WTC11 (cell line): ENCODE measurements around the gene ZNF490. TPM values are rescaled to one million over a fixed set of nuclear protein-coding genes. Genes with fewer than 3 reads are reported as not detected.

ENCODE experiments used
- CREB1 ChIP-seq: sonication (generic); formaldehyde crosslinking; IDR thresholded peaks from 2 replicates; pipeline ENCODE4 v1.8.0; 2023; ENCODE audit warnings: mild to moderate bottlenecking, missing genetic modification reagents
- CREM ChIP-seq: sonication (generic); formaldehyde crosslinking; IDR thresholded peaks from 2 replicates; pipeline ENCODE4 v1.8.1; 2022; ENCODE audit warnings: mild to moderate bottlenecking, missing genetic modification reagents, moderate library complexity
- E2F4 ChIP-seq: sonication (generic); formaldehyde crosslinking; IDR thresholded peaks from 2 replicates; pipeline ENCODE4 v1.8.1; 2022; ENCODE audit warnings: low read depth, mild to moderate bottlenecking, moderate library complexity, missing genetic modification reagents, borderline replicate concordance
- ELF4 ChIP-seq: sonication (generic); formaldehyde crosslinking; IDR thresholded peaks from 2 replicates; pipeline ENCODE4 v1.8.1; 2022; ENCODE audit warnings: low read depth, mild to moderate bottlenecking, moderate library complexity, missing genetic modification reagents
- ETV6 ChIP-seq: sonication (generic); formaldehyde crosslinking; IDR thresholded peaks from 2 replicates; pipeline ENCODE4 v1.8.1; 2022; ENCODE audit warnings: mild to moderate bottlenecking, missing genetic modification reagents
- GABPB1 ChIP-seq: sonication (generic); formaldehyde crosslinking; IDR thresholded peaks from 2 replicates; pipeline ENCODE4 v1.8.1; 2023; ENCODE audit warnings: mild to moderate bottlenecking, missing genetic modification reagents
- GRHL2 ChIP-seq: fragments of 250-450 bp; sonication (Bioruptor Pico); IDR thresholded peaks from 2 replicates; pipeline ENCODE4 v1.8.0; 2022; ENCODE audit warnings: mild to moderate bottlenecking, moderate library complexity; ENCODE audit not compliant: insufficient replicate concordance, severe bottlenecking
- HMGXB4 ChIP-seq: sonication (generic); formaldehyde crosslinking; IDR thresholded peaks from 2 replicates; pipeline ENCODE4 v1.8.1; 2023; ENCODE audit warnings: mild to moderate bottlenecking, moderate library complexity, missing genetic modification reagents
- IRF2 ChIP-seq: sonication (generic); formaldehyde crosslinking; IDR thresholded peaks from 2 replicates; pipeline ENCODE4 v1.8.0; 2022; ENCODE audit warnings: low read depth, missing genetic modification reagents, borderline replicate concordance
- KAT7 ChIP-seq: sonication (generic); formaldehyde crosslinking; IDR thresholded peaks from 2 replicates; pipeline ENCODE4 v1.8.1; 2023; ENCODE audit warnings: missing genetic modification reagents, mild to moderate bottlenecking, borderline replicate concordance
- NFE2L1 ChIP-seq: sonication (generic); formaldehyde crosslinking; IDR thresholded peaks from 2 replicates; pipeline ENCODE4 v1.8.1; 2023; ENCODE audit warnings: missing genetic modification reagents
- NR1H2 ChIP-seq: sonication (generic); formaldehyde crosslinking; IDR thresholded peaks from 2 replicates; pipeline ENCODE4 v1.9.0; 2021; ENCODE audit warnings: mild to moderate bottlenecking, moderate library complexity, missing genetic modification reagents
- NR3C1 ChIP-seq: sonication (generic); formaldehyde crosslinking; conservative IDR thresholded peaks from 2 replicates; pipeline ENCODE4 v1.8.1; 2023; ENCODE audit warnings: low read depth, mild to moderate bottlenecking, missing genetic modification reagents
- RELA ChIP-seq: sonication (generic); formaldehyde crosslinking; IDR thresholded peaks from 2 replicates; pipeline ENCODE4 v1.8.1; 2022; ENCODE audit warnings: missing genetic modification reagents, mild to moderate bottlenecking, borderline replicate concordance
- RORB ChIP-seq: fragments of 250-450 bp; sonication (Bioruptor Pico); IDR thresholded peaks from 2 replicates; pipeline ENCODE4 v1.9.0; 2021; ENCODE audit warnings: mild to moderate bottlenecking
- SP1 ChIP-seq: sonication (generic); formaldehyde crosslinking; conservative IDR thresholded peaks from 2 replicates; pipeline ENCODE4 v1.8.1; 2022; ENCODE audit warnings: missing genetic modification reagents
- TCF7 ChIP-seq: sonication (generic); formaldehyde crosslinking; IDR thresholded peaks from 2 replicates; pipeline ENCODE4 v1.8.0; 2022; ENCODE audit warnings: mild to moderate bottlenecking, low read depth, missing genetic modification reagents, moderate library complexity
- TEAD4 ChIP-seq: sonication (generic); formaldehyde crosslinking; IDR thresholded peaks from 2 replicates; pipeline ENCODE4 v1.8.0; 2022; ENCODE audit warnings: mild to moderate bottlenecking, missing genetic modification reagents
- ZNF138 ChIP-seq: sonication (generic); formaldehyde crosslinking; conservative IDR thresholded peaks from 2 replicates; pipeline ENCODE4 v1.8.1; 2022; ENCODE audit warnings: mild to moderate bottlenecking, moderate library complexity, missing genetic modification reagents
- ZNF263 ChIP-seq: sonication (generic); formaldehyde crosslinking; IDR thresholded peaks from 2 replicates; pipeline ENCODE4 v1.8.1; 2022; ENCODE audit warnings: low read depth, mild to moderate bottlenecking, moderate library complexity, missing genetic modification reagents
- ZNF317 ChIP-seq: sonication (generic); formaldehyde crosslinking; IDR thresholded peaks from 2 replicates; pipeline ENCODE4 v1.8.1; 2023; ENCODE audit warnings: low read depth, mild to moderate bottlenecking, moderate library complexity, missing genetic modification reagents, borderline replicate concordance
- ZNF423 ChIP-seq: fragments of 250-450 bp; sonication (Bioruptor Pico); IDR thresholded peaks from 2 replicates; pipeline ENCODE4 v2.1.2; 2022; ENCODE audit warnings: mild to moderate bottlenecking, moderate library complexity
- ZNF425 ChIP-seq: fragments of 250-450 bp; sonication (Bioruptor Pico); conservative IDR thresholded peaks from 2 replicates; pipeline ENCODE4 v1.9.0; 2021; ENCODE audit warnings: mild to moderate bottlenecking
- ZNF671 ChIP-seq: fragments of 250-450 bp; sonication (Bioruptor Pico); IDR thresholded peaks from 2 replicates; pipeline ENCODE4 v1.8.0; 2021; ENCODE audit warnings: mild to moderate bottlenecking
- total RNA-seq: library from RNA; stranded (reverse); gene quantifications from 3 replicates; pipeline ENCODE4 v1.2.3, GENCODE V29; 2021
- TF ChIP-seq, protein P1 (sequence below): sonication (generic); formaldehyde crosslinking; IDR thresholded peaks from 2 replicates; pipeline ENCODE4 v1.8.0; 2023; ENCODE audit warnings: missing genetic modification reagents
- TF ChIP-seq, protein P2 (sequence below): sonication (generic); formaldehyde crosslinking; IDR thresholded peaks from 2 replicates; pipeline ENCODE4 v1.8.1; 2022; ENCODE audit warnings: mild to moderate bottlenecking, moderate library complexity, missing genetic modification reagents
- TF ChIP-seq, protein P3 (sequence below): sonication (generic); formaldehyde crosslinking; IDR thresholded peaks from 2 replicates; pipeline ENCODE4 v1.8.1; 2023; ENCODE audit warnings: mild to moderate bottlenecking, missing genetic modification reagents
- TF ChIP-seq, protein P4 (sequence below): fragments of 200-600 bp; IDR thresholded peaks from 2 replicates; pipeline ENCODE4 v1.8.0; 2022; ENCODE audit warnings: antibody characterized with exemption

ZNF490 gene
- total RNA-seq, 1 experiment from 2014 or later = 7.3 TPM

DNA sequence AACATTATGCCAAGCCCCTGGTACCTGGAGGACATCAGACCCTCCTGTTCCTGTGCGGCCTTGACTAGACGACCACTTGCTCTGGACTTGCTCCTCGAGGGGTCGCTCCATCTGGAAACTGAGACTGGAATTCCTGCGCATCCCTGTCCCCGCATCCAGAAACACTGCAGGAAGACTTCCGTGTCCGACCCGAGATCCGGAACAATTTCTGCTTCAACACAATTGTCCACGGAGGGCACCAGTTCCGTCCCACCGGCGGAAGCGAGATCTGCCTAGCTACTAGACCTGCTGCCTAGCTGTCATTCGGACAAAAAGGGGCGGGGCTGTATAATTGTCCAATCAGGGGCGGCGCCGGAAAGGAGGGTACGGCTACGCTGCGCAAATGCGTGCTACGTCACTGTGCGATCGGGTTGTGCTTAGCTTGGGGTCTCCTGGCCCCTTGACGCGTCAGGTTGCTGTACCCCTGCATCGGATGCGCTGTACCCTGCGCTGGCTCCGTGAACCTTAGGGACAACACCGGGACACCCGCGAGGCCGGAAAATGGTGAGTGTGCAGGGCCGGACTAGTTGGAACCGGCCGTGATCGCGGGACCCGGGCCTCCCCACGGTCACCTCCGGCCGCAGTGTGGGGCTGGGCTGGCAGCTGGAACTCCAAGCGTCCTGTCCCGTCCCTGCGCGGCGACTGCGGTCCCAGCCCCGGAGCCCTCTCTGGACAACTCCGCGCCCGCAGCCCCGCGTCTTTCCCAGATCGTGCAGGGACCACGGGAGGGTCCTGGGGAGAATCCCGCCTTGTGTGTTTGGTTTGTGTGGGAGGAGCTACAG lies at the start of gene ZNF490, which contains the start of gene ZNF791 (continued):
- peak; percentile 74; the same call in 1 of the 2 replicates for TF ChIP-seq ETV6 (CRISPR knock-in tag)
- peak; percentile 79 for TF ChIP-seq GABPB1 (CRISPR knock-in tag)
- TF ChIP-seq ZNF671 = no peak
- TF ChIP-seq ZNF317 (CRISPR knock-in tag) = no peak
- TF ChIP-seq, protein P1, sequence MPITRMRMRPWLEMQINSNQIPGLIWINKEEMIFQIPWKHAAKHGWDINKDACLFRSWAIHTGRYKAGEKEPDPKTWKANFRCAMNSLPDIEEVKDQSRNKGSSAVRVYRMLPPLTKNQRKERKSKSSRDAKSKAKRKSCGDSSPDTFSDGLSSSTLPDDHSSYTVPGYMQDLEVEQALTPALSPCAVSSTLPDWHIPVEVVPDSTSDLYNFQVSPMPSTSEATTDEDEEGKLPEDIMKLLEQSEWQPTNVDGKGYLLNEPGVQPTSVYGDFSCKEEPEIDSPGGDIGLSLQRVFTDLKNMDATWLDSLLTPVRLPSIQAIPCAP (CRISPR knock-in tag) = 0 out of 2 replicates have a peak, but pooled peaks have one; percentile 29
- TF ChIP-seq SP1 (CRISPR knock-in tag) = peak; percentile 72
- TF ChIP-seq ZNF423 (CRISPR knock-in tag) = no peak
- TF ChIP-seq IRF2 = no peak
- no peak for TF ChIP-seq KAT7 (CRISPR knock-in tag)
- TF ChIP-seq NR3C1 (CRISPR knock-in tag) = no peak
- TF ChIP-seq RELA (CRISPR knock-in tag) = no peak
- no peak for TF ChIP-seq TCF7 (CRISPR knock-in tag)
- peak; percentile 92 for TF ChIP-seq HMGXB4
- TF ChIP-seq, protein P2, sequence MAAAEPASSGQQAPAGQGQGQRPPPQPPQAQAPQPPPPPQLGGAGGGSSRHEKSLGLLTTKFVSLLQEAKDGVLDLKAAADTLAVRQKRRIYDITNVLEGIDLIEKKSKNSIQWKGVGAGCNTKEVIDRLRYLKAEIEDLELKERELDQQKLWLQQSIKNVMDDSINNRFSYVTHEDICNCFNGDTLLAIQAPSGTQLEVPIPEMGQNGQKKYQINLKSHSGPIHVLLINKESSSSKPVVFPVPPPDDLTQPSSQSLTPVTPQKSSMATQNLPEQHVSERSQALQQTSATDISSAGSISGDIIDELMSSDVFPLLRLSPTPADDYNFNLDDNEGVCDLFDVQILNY (CRISPR knock-in tag) = peak; percentile 33; the same call in 1 of the 2 replicates
- TF ChIP-seq NFE2L1 (CRISPR knock-in tag) = 0 out of 2 replicates have a peak, but pooled peaks have one; percentile 9
- TF ChIP-seq, protein P3, sequence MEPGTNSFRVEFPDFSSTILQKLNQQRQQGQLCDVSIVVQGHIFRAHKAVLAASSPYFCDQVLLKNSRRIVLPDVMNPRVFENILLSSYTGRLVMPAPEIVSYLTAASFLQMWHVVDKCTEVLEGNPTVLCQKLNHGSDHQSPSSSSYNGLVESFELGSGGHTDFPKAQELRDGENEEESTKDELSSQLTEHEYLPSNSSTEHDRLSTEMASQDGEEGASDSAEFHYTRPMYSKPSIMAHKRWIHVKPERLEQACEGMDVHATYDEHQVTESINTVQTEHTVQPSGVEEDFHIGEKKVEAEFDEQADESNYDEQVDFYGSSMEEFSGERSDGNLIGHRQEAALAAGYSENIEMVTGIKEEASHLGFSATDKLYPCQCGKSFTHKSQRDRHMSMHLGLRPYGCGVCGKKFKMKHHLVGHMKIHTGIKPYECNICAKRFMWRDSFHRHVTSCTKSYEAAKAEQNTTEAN = no peak
- TF ChIP-seq E2F4 = no peak
- no peak for TF ChIP-seq TEAD4 (CRISPR knock-in tag)
- TF ChIP-seq CREB1 (CRISPR knock-in tag) = 0 out of 2 replicates have a peak, but pooled peaks have one; percentile 45
- TF ChIP-seq ZNF138 (CRISPR knock-in tag) = no peak
- no peak for TF ChIP-seq ELF4 (CRISPR knock-in tag)
- no peak for TF ChIP-seq NR1H2 (CRISPR knock-in tag)
- TF ChIP-seq, protein P4, sequence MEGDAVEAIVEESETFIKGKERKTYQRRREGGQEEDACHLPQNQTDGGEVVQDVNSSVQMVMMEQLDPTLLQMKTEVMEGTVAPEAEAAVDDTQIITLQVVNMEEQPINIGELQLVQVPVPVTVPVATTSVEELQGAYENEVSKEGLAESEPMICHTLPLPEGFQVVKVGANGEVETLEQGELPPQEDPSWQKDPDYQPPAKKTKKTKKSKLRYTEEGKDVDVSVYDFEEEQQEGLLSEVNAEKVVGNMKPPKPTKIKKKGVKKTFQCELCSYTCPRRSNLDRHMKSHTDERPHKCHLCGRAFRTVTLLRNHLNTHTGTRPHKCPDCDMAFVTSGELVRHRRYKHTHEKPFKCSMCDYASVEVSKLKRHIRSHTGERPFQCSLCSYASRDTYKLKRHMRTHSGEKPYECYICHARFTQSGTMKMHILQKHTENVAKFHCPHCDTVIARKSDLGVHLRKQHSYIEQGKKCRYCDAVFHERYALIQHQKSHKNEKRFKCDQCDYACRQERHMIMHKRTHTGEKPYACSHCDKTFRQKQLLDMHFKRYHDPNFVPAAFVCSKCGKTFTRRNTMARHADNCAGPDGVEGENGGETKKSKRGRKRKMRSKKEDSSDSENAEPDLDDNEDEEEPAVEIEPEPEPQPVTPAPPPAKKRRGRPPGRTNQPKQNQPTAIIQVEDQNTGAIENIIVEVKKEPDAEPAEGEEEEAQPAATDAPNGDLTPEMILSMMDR = no peak
- TF ChIP-seq RORB (CRISPR knock-in tag) = no peak
- TF ChIP-seq CREM = peak; percentile 92
- no peak for TF ChIP-seq ZNF425 (CRISPR knock-in tag)
- TF ChIP-seq GRHL2 (CRISPR knock-in tag) = no peak
- no peak for TF ChIP-seq ZNF263 (CRISPR knock-in tag)
